Body of pancreas (tissue), 4 donors: ENCODE data around the gene PRR7.

Source experiments
- CTCF ChIP-seq, 7 experiments: fragments of 450-650 bp in 4 of 7; fragments of 200-600 bp in 3 of 7; sonication (generic) in 3 of 7; IDR thresholded peaks; one replicate each; pipeline ENCODE4 v1.5.1; 2016 to 2019; ENCODE audit warnings: antibody characterized with exemption in 7 of 7
- POLR2A ChIP-seq, 3 donors: fragments of 450-650 bp; IDR thresholded peaks; one replicate each; pipeline ENCODE4 v1.6.1; 2016; ENCODE audit warnings: antibody characterized with exemption in 3 of 3, mild to moderate bottlenecking in 2 of 3

- TF ChIP-seq POLR2A (IDR thresholded peaks at IDR 0.05) (no peak), CTCF (IDR thresholded peaks at IDR 0.05) (no peak)
These were observed 42.6 kb downstream of the PRR7 start for GRCh38 chr5:177489119-177489716.
